GM06990 (cell line): Measurements from ENCODE around the gene SMKR1.

Experiments used
- DNase-seq: peaks from one replicate; pipeline ENCODE4 v3.0.0-alpha.2; 2011; ENCODE audit not compliant: insufficient read length; ENCODE audit errors: extremely low read depth
- H3K27me3 ChIP-seq: replicated peaks from 2 replicates; pipeline ENCODE4 v1.6.0; 2011; ENCODE audit warnings: low read length; ENCODE audit not compliant: control insufficient read depth, insufficient read depth
- H3K36me3 ChIP-seq: 2 replicates; pipeline ENCODE4 v1.5.1; 2011; ENCODE audit warnings: low read length; ENCODE audit not compliant: control insufficient read depth, insufficient read depth
- H3K4me3 ChIP-seq: replicated peaks from 2 replicates; pipeline ENCODE4 v1.5.1; 2011; ENCODE audit warnings: low read depth, mild to moderate bottlenecking, control low read depth, low read length
- TF ChIP-seq, protein P1 (sequence below): IDR thresholded peaks from 2 replicates; pipeline ENCODE4 v1.5.1; 2011; ENCODE audit warnings: low read length, control low read depth, mild to moderate bottlenecking, inconsistent platforms; ENCODE audit not compliant: insufficient read depth, poor library complexity, severe bottlenecking

SMKR1 gene

DNA sequence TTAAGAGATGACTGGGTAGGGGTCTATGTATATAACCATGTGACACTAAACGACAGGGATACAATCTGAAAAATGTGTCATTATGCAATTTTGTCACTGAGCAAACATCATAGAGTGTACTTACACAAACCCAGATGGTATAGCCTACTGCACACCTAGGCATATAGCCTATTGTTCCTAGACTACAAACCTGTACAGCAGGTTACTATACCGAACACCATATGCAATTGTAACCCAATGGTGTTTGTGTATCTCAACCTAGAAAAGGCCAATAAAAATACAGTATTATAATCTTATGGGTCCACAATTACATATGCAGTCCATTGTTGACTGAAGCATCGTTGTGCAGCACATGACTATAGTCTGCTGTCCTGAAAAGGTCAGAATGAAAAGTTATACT is 45.2 kb upstream of the SMKR1 start:
- DNase-seq: no peak
- Histone ChIP-seq H3K4me3 (no peak overlapping the region), H3K27me3 (no peaks in the 10 kb centered on the region), H3K36me3 (peaks cover 2% of the 10 kb centered on the region)
- TF ChIP-seq, protein P1, sequence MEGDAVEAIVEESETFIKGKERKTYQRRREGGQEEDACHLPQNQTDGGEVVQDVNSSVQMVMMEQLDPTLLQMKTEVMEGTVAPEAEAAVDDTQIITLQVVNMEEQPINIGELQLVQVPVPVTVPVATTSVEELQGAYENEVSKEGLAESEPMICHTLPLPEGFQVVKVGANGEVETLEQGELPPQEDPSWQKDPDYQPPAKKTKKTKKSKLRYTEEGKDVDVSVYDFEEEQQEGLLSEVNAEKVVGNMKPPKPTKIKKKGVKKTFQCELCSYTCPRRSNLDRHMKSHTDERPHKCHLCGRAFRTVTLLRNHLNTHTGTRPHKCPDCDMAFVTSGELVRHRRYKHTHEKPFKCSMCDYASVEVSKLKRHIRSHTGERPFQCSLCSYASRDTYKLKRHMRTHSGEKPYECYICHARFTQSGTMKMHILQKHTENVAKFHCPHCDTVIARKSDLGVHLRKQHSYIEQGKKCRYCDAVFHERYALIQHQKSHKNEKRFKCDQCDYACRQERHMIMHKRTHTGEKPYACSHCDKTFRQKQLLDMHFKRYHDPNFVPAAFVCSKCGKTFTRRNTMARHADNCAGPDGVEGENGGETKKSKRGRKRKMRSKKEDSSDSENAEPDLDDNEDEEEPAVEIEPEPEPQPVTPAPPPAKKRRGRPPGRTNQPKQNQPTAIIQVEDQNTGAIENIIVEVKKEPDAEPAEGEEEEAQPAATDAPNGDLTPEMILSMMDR: no peak

DNA sequence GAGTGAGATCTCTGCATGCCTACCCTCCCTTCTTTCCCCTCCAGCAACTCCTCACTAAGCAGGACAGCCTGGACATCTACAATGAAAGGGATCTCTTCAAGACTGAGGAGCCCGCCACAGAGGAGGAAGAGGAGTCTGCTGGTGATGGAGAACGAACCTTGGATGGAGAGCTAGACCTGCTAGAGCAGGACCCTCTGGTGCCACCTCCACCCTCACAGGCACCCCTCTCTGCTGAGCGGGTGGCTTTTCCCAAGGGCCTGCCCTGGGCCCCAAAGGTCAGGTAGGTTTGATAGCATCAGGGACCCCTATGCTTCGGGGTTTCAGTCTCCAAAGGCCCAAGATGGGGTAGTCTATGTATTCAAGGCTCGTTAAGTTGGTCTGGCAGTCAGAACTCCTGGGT is 44.2 kb upstream of the SMKR1 start:
- TF ChIP-seq, protein P1: no peak
- Histone ChIP-seq H3K27me3 (no peaks in the 10 kb centered on the region), H3K36me3 (peaks cover 2% of the 10 kb centered on the region), H3K4me3 (no peak overlapping the region)
- DNase-seq: no peak

DNA sequence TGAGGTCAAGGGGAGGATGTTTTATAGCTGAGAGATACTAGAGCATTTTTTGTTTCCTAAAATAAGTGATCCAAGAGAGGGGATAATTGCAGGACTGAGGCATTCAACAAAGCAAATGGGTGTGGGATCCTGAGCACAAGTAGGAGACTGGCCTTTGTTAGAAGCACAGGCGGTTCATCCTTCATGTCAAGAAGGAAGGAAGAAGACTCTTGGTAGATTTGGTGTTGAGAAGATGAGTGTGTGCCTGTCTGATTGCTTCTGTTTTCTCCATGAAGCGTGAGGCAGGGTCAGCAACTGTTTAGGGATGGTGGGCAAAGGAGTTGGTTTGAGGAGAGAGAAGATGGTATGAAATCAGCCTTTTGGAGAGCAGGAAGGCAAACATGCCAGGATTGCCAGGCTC is 40.5 kb upstream of the SMKR1 start:
- Histone ChIP-seq H3K27me3 (no peaks in the 10 kb centered on the region), H3K36me3 (peaks cover 4% of the 10 kb centered on the region), H3K4me3 (no peak overlapping the region)
- TF ChIP-seq, protein P1: no peak
- DNase-seq: no peak

DNA sequence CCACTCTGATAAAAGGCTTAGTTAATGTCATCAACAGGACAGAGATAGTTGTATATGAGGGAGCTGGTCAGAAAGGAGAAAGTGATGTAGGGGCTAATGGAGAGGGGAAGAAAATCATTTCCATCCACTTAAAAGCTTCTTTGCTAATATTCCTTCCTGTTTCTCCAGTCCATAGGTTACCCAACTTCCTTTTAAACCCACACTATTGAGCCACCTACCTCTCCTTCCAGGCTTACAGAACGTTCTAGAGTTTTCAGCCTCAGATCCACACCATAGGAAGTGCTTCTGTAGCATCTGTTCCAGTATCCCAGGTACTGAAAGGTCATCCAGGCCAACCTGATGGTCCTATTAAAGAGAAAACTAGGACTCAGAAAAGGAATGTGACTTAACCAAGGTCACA is 39.9 kb upstream of the SMKR1 start:
- Histone ChIP-seq H3K36me3 (peaks cover 4% of the 10 kb centered on the region), H3K4me3 (no peak overlapping the region), H3K27me3 (no peaks in the 10 kb centered on the region)
- no peak for DNase-seq
- TF ChIP-seq, protein P1: no peak

DNA sequence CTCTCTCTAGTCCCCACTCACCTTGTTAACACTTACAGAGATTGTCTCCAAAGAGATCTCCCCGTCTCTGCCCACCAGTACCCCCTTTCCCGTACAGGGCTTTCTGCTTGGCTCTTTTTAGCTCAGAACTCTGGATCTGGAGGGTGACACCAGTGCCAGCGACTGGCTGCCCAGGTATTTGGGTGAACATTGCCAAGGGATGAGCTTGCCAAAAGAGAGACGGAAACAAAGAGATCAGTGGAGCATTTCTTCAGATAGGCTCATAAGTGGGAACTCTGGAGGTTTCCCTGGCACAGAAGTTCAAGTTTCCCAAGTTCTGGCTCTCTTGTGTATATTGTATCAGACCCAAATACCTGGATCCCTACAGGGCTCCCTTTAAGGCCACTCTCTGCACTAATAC is 38.1 kb upstream of the SMKR1 start:
- TF ChIP-seq, protein P1: no peak
- H3K27me3 ChIP-seq: no peaks in the 10 kb centered on the region
- no peak for DNase-seq
- H3K4me3 ChIP-seq: no peak overlapping the region
- H3K36me3 ChIP-seq: peaks cover 4% of the 10 kb centered on the region

DNA sequence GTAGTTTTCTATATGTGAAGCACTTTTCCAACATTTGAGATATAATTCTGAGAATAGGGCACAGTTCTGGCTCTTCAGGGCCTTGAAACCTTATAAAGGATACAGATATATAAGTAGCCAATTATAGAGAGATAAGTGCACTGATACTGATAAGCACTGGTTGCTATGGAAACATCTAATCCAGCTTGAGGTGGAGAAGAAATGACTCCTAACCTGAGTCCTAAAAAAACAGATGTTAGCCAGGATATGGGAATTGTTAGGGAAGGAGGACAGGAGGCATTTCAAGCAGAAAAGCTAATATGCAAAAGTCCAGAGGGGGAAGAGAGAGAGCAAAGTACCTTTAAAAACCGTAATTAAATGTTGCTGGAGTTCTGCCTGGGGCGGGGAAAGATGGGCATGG is 37.3 kb upstream of the SMKR1 start:
- no peaks in the 10 kb centered on the region for H3K27me3 ChIP-seq
- DNase-seq: no peak
- TF ChIP-seq, protein P1: no peak
- H3K36me3 ChIP-seq: peaks cover 4% of the 10 kb centered on the region
- H3K4me3 ChIP-seq: no peak overlapping the region
